Measurements from ENCODE around the gene NGF.

- TF ChIP-seq POLR2A (IDR thresholded peaks at IDR 0.05) (no peak), CTCF (IDR thresholded peaks at IDR 0.05) (no peak)
These were observed 36.5 kb upstream of the NGF start for GRCh38 chr1:115374598-115374997.

Measured in adrenal gland (tissue), 5 donors.